Neural cell (in vitro differentiated cells): ENCODE results near the gene CES4A.

Experiments
- CTCF ChIP-seq: fragments of 450-650 bp; IDR thresholded peaks from 2 replicates; pipeline ENCODE4 v1.5.1; 2014; ENCODE audit warnings: antibody characterized with exemption, mild to moderate bottlenecking, moderate library complexity; ENCODE audit not compliant: poor library complexity, severe bottlenecking
- EP300 ChIP-seq: fragments of 450-650 bp; conservative IDR thresholded peaks from 2 replicates; pipeline ENCODE4 v1.6.1; 2014; ENCODE audit warnings: antibody characterized with exemption, mild to moderate bottlenecking, moderate library complexity; ENCODE audit not compliant: poor library complexity, severe bottlenecking
- EZH2 ChIP-seq: fragments of 200-600, 300-800 bp; shearing (Covaris generic), sonication (generic); IDR thresholded peaks from 2 replicates; pipeline ENCODE4 v1.6.1; 2014; ENCODE audit warnings: antibody characterized with exemption, low read length, borderline replicate concordance, mild to moderate bottlenecking; ENCODE audit not compliant: insufficient read depth, poor library complexity, severe bottlenecking
- MXI1 ChIP-seq: fragments of 450-650 bp; conservative IDR thresholded peaks from 2 replicates; pipeline ENCODE4 v1.6.1; 2014; ENCODE audit warnings: antibody characterized with exemption, mild to moderate bottlenecking; ENCODE audit not compliant: poor library complexity, severe bottlenecking
- POLR2AphosphoS5 ChIP-seq: IDR thresholded peaks from 2 replicates; pipeline ENCODE4 v1.6.1; 2012
- RAD21 ChIP-seq: fragments of 450-650 bp; conservative IDR thresholded peaks from 2 replicates; pipeline ENCODE4 v1.6.1; 2014; ENCODE audit warnings: antibody characterized with exemption, mild to moderate bottlenecking, moderate library complexity
- REST ChIP-seq: IDR thresholded peaks from 2 replicates; pipeline ENCODE4 v1.6.1; 2012; ENCODE audit warnings: borderline replicate concordance
- SMC3 ChIP-seq: fragments of 450-650 bp; conservative IDR thresholded peaks from 2 replicates; pipeline ENCODE4 v1.6.1; 2014; ENCODE audit warnings: antibody characterized with exemption, mild to moderate bottlenecking, moderate library complexity; ENCODE audit not compliant: poor library complexity
- TAF1 ChIP-seq: IDR thresholded peaks from 2 replicates; pipeline ENCODE4 v1.6.1; 2012; ENCODE audit warnings: low read depth

- TF ChIP-seq CTCF, result no peak
- no peak for TF ChIP-seq EZH2
- TF ChIP-seq POLR2AphosphoS5, result no peak
- TF ChIP-seq EP300, result no peak
- no peak for TF ChIP-seq SMC3
- no peak for TF ChIP-seq MXI1
- no peak for TF ChIP-seq RAD21
- no peak for TF ChIP-seq TAF1
- TF ChIP-seq REST, result no peak
Measured at GRCh38 chr16:67017421-67017750, 29.0 kb downstream of the CES4A start.
